ENCODE results near the gene WNT1.

Gene WNT1

DNA sequence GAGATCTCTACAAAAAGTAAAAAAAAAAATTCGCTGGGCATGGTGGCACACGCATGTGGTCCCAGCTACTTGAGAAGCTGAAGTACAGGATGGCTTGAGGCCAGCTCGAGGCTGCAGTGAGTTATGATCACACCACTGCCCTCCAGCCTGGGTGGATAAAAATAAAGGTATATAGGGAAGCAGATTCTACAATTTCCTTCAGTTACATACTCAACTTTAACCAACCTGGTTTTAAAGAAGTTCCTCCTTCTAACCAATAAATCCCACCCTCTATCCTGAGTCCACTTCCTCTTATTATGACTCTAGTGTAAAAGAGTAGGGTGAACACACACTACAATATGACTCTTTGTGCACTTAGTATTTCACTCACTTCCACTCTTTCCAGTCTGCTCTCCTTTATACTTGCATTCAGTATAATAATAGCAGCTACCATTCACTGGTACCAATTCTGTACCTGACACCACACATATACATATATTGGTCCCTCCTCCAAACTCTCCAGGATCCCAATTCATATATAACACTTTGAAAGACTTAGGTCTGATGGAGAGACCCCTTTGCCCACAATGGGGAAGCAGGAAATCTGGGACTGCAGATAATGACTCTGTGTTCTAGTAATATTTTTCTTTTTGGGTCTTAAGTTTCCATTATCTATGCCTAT lies 23.2 kb upstream of the WNT1 start:
- H3K36me3 ChIP-seq = peaks cover 13% of the 10 kb centered on the region
- TF ChIP-seq, protein P1, sequence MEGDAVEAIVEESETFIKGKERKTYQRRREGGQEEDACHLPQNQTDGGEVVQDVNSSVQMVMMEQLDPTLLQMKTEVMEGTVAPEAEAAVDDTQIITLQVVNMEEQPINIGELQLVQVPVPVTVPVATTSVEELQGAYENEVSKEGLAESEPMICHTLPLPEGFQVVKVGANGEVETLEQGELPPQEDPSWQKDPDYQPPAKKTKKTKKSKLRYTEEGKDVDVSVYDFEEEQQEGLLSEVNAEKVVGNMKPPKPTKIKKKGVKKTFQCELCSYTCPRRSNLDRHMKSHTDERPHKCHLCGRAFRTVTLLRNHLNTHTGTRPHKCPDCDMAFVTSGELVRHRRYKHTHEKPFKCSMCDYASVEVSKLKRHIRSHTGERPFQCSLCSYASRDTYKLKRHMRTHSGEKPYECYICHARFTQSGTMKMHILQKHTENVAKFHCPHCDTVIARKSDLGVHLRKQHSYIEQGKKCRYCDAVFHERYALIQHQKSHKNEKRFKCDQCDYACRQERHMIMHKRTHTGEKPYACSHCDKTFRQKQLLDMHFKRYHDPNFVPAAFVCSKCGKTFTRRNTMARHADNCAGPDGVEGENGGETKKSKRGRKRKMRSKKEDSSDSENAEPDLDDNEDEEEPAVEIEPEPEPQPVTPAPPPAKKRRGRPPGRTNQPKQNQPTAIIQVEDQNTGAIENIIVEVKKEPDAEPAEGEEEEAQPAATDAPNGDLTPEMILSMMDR (IDR thresholded peaks at IDR 0.05) = no peak
- H3K27me3 ChIP-seq = peaks cover 7% of the 10 kb centered on the region
- peaks cover 39 to 40% of the 10 kb centered on the region in 2 experiments for H3K4me1 ChIP-seq (ENCODE audit: control insufficient read depth in 1 of 2, insufficient read depth in 1 of 2, low read depth in 1 of 2, low read length in 1 of 2)
- no peak overlapping the region for H3K4me3 ChIP-seq (ENCODE audit: low read depth in 1 of 2, low read length in 1 of 2)
- peak overlapping the region; percentile 86 for H3K27ac ChIP-seq
- H3K9me3 ChIP-seq = no peaks in the 10 kb centered on the region

DNA sequence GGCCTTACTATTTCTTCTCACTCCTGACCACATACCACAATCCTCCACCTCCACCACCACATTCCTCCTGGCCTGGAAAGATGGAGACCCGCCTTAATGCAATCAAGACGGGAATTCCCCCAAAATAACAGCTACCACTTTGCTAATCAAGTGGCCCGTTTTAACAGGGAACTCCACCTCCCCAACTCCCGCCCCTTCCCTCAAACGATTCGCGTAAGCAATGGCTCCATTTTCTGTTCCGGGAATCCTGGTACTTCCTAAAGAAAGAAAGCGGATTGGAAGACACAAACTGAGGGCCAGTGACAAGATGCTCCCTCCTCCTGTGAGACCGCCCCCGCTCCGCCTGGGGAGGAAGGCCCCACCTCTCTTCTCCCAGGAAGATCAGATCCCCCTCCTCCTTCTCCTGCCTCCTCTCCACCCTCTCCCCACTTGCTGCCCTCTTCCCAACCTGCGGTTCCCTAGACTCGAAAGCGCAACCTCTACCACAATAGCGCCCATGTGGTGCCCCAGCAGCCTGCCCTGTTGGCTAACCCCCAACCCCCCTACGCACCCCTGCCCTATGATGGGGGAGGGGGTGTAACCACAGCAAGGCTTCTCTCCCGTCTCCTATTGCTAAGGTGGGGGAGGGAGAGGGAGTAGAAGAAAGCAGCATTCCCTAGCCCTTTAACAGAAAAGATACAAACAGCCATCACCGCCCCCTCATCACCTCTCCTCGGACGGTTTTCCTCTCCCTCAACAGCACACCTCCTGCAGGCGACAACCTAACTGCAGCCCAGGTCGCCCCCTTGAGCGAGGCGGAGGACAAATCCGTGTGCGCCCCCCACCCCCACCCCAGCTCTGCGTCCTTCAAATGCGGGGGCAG lies 21.6 kb upstream of the WNT1 start:
- Histone ChIP-seq H3K27ac (peak overlapping the region; percentile 86), H3K36me3 (peaks cover 13% of the 10 kb centered on the region), H3K9me3 (no peaks in the 10 kb centered on the region), H3K4me3 (ENCODE audit: low read depth in 1 of 2, low read length in 1 of 2) (peak overlapping the region; percentile 85 to 94), H3K4me1 (ENCODE audit: control insufficient read depth in 1 of 2, insufficient read depth in 1 of 2, low read depth in 1 of 2, low read length in 1 of 2) (peaks cover 39 to 40% of the 10 kb centered on the region in 2 experiments), H3K27me3 (peaks cover 20% of the 10 kb centered on the region)
- TF ChIP-seq, protein P1 (IDR thresholded peaks at IDR 0.05) = no peak

DNA sequence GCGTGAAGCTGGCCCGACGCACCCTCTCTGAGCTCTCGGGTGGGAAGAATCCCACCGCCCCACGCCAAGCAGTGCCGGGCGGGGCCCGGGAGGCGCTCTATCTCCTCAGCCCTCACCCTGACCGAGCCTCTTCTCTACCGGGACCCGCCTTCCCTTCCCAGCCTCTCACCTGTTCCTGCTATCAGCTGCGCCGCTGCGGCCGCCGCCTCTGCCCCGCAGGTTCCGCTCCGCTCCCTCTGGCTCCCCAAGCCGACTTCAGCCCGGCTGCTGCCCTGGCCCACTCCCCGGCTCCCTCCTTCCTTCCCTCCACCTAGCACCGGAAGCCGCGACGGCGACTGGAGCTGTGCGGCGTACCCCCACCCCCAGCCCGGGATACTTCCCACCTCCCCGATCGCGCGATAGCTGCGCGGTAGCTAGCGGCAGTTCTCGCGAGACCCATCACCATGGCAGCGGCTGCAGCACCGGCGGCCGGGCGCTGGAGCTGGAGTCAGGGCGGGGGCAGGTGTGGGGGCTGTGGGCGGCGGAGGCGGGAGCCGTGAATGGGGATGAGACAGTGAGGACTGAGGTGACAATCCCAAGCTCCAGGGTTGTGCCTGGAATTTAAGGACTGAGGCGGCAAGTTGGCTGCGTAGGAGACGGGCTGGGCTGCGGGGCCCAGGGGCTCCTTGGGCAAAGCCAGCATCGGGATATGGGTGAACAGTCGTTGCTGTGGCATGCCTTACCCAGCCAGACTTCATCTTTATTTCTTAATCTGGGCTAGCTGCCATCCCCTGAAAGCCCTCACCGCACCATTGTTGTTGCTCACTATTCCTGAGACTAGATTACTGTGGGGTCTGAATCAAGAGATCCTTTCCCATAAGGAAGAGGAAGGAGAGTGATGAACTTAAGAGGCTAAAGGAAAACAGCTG lies 20.7 kb upstream of the WNT1 start, which contains the start of gene ARF3:
TSS of gene ARF3 (minus strand) at position 347 of the 908 bp plus-strand sequence. CDS start 16,392 bp downstream, outside the sequence.
- H3K27ac ChIP-seq = peak within 1 kb of the TSS; percentile 86
- TF ChIP-seq, protein P1 (IDR thresholded peaks at IDR 0.05) = peak; percentile 20
- peaks cover 28% of the 10 kb centered on the region for H3K27me3 ChIP-seq
- peaks cover 12% of the 10 kb centered on the region for H3K36me3 ChIP-seq
- peaks cover 39 to 40% of the 10 kb centered on the region in 2 experiments for H3K4me1 ChIP-seq (ENCODE audit: control insufficient read depth in 1 of 2, insufficient read depth in 1 of 2, low read depth in 1 of 2, low read length in 1 of 2)
- H3K9me3 ChIP-seq = no peaks in the 10 kb centered on the region
- peak within 1 kb of the TSS; percentile 85 to 94 for H3K4me3 ChIP-seq (ENCODE audit: low read depth in 1 of 2, low read length in 1 of 2)

DNA sequence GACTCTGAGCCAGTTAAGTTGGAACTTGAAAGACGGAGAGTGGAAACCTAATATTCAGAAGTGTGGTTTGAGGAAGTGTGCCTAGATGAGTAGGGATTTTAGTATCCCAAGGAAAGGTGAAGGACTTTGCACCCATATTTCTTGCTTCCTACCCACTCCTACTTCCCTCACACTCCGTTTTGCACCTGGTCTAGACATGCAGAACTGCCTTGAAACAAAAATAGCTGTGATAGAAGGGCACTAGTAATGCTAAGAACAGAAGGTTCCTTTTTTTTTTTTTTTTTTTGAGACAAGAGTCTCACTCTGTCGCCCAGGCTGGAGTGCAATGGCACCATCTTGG lies 20.1 kb upstream of the WNT1 start:
- Histone ChIP-seq H3K36me3 (peaks cover 6% of the 10 kb centered on the region), H3K9me3 (no peaks in the 10 kb centered on the region), H3K27ac (peak overlapping the region; percentile 86), H3K4me3 (ENCODE audit: low read depth in 1 of 2, low read length in 1 of 2) (peak overlapping the region; percentile 85 to 94), H3K27me3 (peaks cover 33% of the 10 kb centered on the region), H3K4me1 (ENCODE audit: control insufficient read depth in 1 of 2, insufficient read depth in 1 of 2, low read depth in 1 of 2, low read length in 1 of 2) (peaks cover 39 to 40% of the 10 kb centered on the region in 2 experiments)
- TF ChIP-seq, protein P1 (IDR thresholded peaks at IDR 0.05) = no peak

DNA sequence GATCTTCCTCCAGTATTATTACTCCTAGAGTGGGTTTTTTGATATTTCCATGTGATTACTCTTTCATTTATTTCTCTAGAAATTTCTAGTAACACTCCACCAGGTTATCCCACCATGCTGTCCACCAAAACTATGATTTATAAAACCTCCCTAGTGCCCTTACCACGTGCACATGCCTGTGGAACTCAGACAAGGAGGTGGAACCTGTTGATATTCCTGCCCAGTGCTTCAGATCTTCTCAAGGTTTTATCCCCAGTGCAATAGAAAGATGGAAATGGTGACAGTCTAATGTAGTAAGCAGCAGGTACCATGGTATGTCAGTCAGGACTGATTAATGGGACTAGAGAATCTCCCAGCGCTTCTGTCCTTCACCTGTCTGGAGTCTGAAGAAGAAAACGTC lies 17.3 kb upstream of the WNT1 start:
- peaks cover 18 to 19% of the 10 kb centered on the region in 2 experiments for H3K4me1 ChIP-seq (ENCODE audit: control insufficient read depth in 1 of 2, insufficient read depth in 1 of 2, low read depth in 1 of 2, low read length in 1 of 2)
- H3K36me3 ChIP-seq = no peaks in the 10 kb centered on the region
- H3K27ac ChIP-seq = no peak overlapping the region
- H3K27me3 ChIP-seq = peaks cover 58% of the 10 kb centered on the region
- H3K9me3 ChIP-seq = no peaks in the 10 kb centered on the region
- TF ChIP-seq, protein P1 (IDR thresholded peaks at IDR 0.05) = no peak
- H3K4me3 ChIP-seq (ENCODE audit: low read depth in 1 of 2, low read length in 1 of 2) = no peak overlapping the region

All from neutrophil (primary cell).